ENCODE data around the gene AQP3.
A peak's percentile ranks its signal among the peaks of the same experiment; 100 is the strongest.

AQP3 gene

DNA sequence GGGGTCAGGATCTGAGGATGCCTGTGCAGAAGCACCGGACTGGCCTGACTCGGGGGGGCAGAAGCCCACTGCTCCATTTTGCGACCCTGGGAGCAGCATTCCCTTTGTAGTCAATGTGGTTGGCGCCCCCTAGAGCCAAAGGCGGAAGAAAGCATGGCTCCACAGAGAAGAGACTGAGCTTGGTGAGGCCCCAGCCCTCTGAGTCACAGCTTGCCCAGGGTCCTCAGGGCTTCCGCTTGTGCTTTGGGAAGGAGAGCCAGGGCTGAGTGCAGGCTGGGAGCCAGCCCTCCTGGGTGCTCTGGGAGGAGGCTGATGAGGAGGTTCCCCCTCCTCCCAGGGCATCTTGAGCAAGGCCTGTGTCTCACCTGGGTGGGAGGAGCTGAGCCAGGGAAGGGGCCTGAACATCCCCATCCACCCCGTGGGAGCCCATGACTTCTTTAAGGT, 5.5 kb upstream of the AQP3 start:
- H3K27ac ChIP-seq (ENCODE audit: low read depth, low read length), result no peak overlapping the region
- peaks cover 15% of the 10 kb centered on the region for H3K4me1 ChIP-seq (ENCODE audit: control insufficient read depth, insufficient read depth, low read length)
- H3K9me3 ChIP-seq (ENCODE audit: control insufficient read depth, insufficient read depth, low read depth, low read length), result no peaks in the 10 kb centered on the region
- H3K9ac ChIP-seq (ENCODE audit: low read length), result no peak overlapping the region
- H3K27me3 ChIP-seq (ENCODE audit: control insufficient read depth, insufficient read depth, low read length), result peaks cover 13% of the 10 kb centered on the region
- no peaks in the 10 kb centered on the region for H3K36me3 ChIP-seq (ENCODE audit: control insufficient read depth, insufficient read depth, low read length)
- H3K4me3 ChIP-seq (ENCODE audit: low read depth, low read length), result no peak overlapping the region

DNA sequence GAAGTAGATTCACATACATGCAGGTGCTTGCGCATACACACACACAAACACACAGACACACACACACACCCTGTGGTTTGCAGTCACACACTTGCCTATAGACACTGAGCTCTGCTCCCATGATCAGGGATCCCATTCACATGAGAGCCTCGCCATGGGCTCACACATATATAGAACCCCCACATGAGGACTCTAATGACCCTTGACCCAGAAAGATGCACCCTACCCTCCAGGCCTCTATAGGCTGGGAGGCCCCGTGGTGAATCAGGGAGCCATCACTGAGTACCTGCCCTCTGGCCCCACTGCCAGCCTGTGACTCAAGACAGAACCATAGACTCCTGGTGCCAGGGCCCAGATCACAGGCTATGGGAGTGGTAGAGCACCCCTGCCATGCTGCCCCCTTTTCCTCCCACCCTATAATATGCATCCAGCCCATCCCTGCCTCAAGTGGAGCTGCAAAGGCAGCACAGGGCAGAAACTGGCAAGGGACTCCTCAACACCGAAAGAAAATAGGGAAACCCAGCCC, 3.3 kb upstream of the AQP3 start:
- Histone ChIP-seq H3K9ac (ENCODE audit: low read length) (no peak overlapping the region), H3K27me3 (ENCODE audit: control insufficient read depth, insufficient read depth, low read length) (peaks cover 26% of the 10 kb centered on the region), H3K9me3 (ENCODE audit: control insufficient read depth, insufficient read depth, low read depth, low read length) (no peaks in the 10 kb centered on the region), H3K4me1 (ENCODE audit: control insufficient read depth, insufficient read depth, low read length) (peaks cover 32% of the 10 kb centered on the region), H3K27ac (ENCODE audit: low read depth, low read length) (no peak overlapping the region), H3K4me3 (ENCODE audit: low read depth, low read length) (no peak overlapping the region), H3K36me3 (ENCODE audit: control insufficient read depth, insufficient read depth, low read length) (no peaks in the 10 kb centered on the region)

DNA sequence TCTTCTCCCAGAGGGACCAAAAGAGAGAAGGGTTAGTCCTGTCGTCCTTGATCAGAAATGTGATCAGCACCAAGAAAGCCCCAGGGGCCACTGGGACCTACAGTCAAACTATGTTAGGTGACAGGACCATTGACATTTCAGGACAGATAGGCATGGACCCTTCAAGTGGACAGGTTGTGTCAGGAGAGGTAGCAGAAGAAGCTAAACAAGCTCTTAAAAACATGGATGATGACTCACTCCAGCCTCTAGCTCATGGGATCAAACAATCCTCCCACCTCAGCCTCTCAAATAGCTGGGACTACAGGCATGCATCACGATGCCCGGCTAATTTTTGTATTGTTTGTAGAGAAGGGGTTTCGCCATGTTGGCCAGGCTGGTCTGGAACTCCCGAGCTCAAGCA, 2.3 kb upstream of the AQP3 start:
- Histone ChIP-seq H3K27me3 (ENCODE audit: control insufficient read depth, insufficient read depth, low read length) (peaks cover 26% of the 10 kb centered on the region), H3K4me3 (ENCODE audit: low read depth, low read length) (no peak overlapping the region), H3K36me3 (ENCODE audit: control insufficient read depth, insufficient read depth, low read length) (no peaks in the 10 kb centered on the region), H3K9me3 (ENCODE audit: control insufficient read depth, insufficient read depth, low read depth, low read length) (no peaks in the 10 kb centered on the region), H3K4me1 (ENCODE audit: control insufficient read depth, insufficient read depth, low read length) (peaks cover 38% of the 10 kb centered on the region), H3K9ac (ENCODE audit: low read length) (no peak overlapping the region), H3K27ac (ENCODE audit: low read depth, low read length) (no peak overlapping the region)

DNA sequence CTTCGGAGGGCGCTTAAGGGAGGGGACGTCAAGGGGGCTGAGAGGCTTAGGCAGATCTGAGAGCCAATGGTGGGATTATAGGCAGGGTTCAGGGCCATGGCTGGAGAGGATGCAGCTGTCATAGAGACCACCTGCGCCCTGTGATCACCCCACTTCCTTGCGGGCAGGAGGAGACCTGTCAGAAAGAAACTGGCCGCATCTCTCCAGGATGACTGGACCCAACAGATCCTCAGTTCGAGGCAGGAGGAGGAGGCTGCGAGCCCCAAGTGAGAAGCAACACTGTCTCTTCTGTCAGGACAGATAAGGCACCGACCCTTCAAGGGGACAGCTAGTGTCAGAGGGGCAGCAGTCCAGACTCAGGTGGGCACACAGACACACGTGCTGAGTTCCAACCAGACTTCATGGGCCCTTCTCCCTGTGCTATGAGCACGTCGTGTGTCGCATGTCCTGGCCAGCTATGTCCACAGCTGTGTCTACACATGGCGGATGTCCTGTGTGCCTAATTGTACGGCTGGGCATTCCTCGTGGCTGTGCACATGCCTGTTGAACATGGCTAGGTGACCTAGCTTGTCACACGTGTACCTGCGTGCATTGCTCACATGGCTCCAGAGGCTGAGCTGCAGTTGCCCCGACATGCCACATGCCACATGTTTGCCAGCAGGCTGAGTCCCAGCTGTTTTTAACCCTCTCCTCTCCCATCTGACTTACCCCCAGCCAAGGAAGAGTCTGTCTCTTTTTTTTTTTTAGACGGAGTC, 583 bp upstream of the AQP3 start:
- H3K27ac ChIP-seq (ENCODE audit: low read depth, low read length), result no peak overlapping the region
- H3K9ac ChIP-seq (ENCODE audit: low read length), result no peak overlapping the region
- peaks cover 43% of the 10 kb centered on the region for H3K4me1 ChIP-seq (ENCODE audit: control insufficient read depth, insufficient read depth, low read length)
- H3K9me3 ChIP-seq (ENCODE audit: control insufficient read depth, insufficient read depth, low read depth, low read length), result no peaks in the 10 kb centered on the region
- H3K36me3 ChIP-seq (ENCODE audit: control insufficient read depth, insufficient read depth, low read length), result no peaks in the 10 kb centered on the region
- H3K27me3 ChIP-seq (ENCODE audit: control insufficient read depth, insufficient read depth, low read length), result peaks cover 26% of the 10 kb centered on the region
- peak overlapping the region; percentile 61 for H3K4me3 ChIP-seq (ENCODE audit: low read depth, low read length)

DNA sequence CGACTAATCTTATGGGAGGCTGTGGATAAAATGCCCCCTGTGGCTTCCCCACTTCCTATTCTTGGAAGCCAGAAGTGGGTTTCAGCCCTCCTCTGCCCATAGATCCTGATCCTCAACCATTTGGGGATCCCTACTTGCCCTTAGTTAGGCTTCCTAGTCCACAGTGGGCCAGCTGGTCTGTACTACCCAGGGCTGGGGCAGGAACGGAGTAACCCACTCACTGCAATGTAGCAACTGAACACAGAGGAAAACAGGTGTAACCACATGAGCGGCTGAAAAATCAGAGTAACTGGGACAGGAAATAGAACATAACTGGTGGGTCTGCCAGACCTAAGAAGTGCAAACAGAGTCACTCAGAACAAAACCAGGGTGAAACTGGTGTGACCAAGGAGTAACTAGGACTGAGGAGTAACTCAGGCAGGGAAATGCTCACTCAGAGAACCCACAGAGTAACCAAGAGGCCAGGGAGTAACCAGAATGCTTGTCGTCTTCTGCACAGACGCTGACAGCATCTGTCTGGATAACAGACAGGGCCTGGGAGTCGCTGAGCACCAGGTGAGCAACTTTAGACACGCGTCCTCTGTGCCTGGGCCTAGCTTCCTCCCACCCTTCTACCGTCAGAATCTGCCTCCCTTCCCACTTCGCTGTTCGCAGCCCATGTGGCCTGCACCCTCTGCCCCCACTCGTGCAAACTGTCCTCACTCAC, 1.0 kb downstream of the AQP3 start:
- H3K4me1 ChIP-seq (ENCODE audit: control insufficient read depth, insufficient read depth, low read length), result peaks cover 37% of the 10 kb centered on the region
- no peaks in the 10 kb centered on the region for H3K36me3 ChIP-seq (ENCODE audit: control insufficient read depth, insufficient read depth, low read length)
- H3K27ac ChIP-seq (ENCODE audit: low read depth, low read length), result no peak overlapping the region
- peak overlapping the region; percentile 61 for H3K4me3 ChIP-seq (ENCODE audit: low read depth, low read length)
- no peak overlapping the region for H3K9ac ChIP-seq (ENCODE audit: low read length)
- H3K27me3 ChIP-seq (ENCODE audit: control insufficient read depth, insufficient read depth, low read length), result peaks cover 26% of the 10 kb centered on the region
- no peaks in the 10 kb centered on the region for H3K9me3 ChIP-seq (ENCODE audit: control insufficient read depth, insufficient read depth, low read depth, low read length)

DNA sequence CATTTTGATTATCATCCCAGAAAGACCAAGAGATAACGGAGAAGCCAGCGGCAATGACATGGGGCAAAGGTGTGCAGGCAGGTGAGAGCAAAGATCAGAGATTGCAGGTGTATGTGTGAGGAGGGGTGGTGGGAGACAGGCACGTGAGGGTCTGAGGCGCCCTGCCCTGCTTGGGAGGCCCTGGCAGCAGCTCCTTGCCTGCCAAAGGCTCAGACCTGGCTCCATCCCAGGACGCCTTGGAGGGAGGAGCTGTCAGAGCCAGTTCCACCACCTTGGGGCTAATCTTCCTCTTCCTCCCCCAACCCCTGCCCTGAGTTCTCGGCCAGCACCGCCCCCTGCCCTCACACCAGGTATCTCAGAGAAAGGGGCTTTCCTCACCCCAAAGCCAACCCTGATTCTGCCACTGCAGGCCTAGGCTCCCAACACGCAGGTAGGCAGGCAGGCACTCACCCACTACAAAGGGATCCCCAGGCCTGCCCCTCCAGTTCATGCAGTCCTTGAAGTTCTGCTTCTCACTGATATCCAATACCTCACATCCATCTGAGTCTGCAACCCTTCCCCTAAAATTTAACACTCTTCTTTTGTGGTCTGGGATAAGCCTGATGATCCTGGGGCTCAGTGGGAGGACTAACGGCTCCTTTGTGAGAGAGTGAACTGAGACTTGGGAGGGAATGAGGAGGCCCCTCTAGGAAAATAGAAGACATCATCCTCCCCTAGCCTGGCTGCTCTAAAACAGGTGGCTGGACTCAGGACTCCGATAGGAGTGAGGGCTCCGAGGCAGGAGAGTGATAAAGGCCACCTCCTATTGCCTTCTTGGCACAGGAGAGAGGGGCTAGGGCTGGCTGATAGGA, 1.8 kb downstream of the AQP3 start:
- peaks cover 37% of the 10 kb centered on the region for H3K4me1 ChIP-seq (ENCODE audit: control insufficient read depth, insufficient read depth, low read length)
- H3K9ac ChIP-seq (ENCODE audit: low read length), result no peak overlapping the region
- H3K4me3 ChIP-seq (ENCODE audit: low read depth, low read length), result no peak overlapping the region
- no peaks in the 10 kb centered on the region for H3K36me3 ChIP-seq (ENCODE audit: control insufficient read depth, insufficient read depth, low read length)
- peaks cover 26% of the 10 kb centered on the region for H3K27me3 ChIP-seq (ENCODE audit: control insufficient read depth, insufficient read depth, low read length)
- no peaks in the 10 kb centered on the region for H3K9me3 ChIP-seq (ENCODE audit: control insufficient read depth, insufficient read depth, low read depth, low read length)
- H3K27ac ChIP-seq (ENCODE audit: low read depth, low read length), result no peak overlapping the region

DNA sequence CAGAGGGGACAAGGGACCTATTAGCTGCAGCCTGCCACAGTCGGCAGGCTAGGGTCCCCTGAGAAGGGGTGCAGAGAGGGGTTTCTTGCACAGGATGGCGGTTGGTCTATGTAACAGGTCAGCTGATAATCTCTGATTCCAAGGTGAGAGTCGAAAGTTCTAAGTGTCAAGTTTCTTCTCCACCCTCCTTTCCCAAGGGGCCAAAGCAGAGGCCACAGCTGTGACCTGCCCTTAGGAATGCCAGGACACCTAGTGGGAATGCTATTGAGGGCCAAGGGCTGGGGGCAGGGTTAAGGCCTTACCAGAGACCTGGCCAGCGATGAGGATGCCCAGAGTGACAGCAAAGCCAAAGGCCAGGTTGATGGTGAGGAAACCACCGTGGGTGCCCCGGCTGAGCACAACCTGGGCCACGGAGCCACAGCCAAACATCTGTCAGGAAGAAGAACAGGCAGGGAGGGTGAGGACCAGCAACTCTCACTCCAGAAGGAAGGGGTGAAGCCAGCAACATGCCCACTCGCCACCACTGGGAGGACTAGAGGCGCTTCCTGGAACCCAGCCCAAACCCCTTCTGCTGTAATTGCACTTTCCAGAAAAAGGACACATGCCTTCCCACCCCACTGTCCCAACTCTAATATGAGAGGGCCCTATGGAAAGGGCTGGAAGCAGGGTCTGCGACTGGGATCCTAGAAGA, 3.8 kb downstream of the AQP3 start:
- Histone ChIP-seq H3K4me3 (ENCODE audit: low read depth, low read length) (no peak overlapping the region), H3K4me1 (ENCODE audit: control insufficient read depth, insufficient read depth, low read length) (peaks cover 47% of the 10 kb centered on the region), H3K36me3 (ENCODE audit: control insufficient read depth, insufficient read depth, low read length) (no peaks in the 10 kb centered on the region), H3K9me3 (ENCODE audit: control insufficient read depth, insufficient read depth, low read depth, low read length) (no peaks in the 10 kb centered on the region), H3K27ac (ENCODE audit: low read depth, low read length) (no peak overlapping the region), H3K27me3 (ENCODE audit: control insufficient read depth, insufficient read depth, low read length) (peaks cover 21% of the 10 kb centered on the region), H3K9ac (ENCODE audit: low read length) (no peak overlapping the region)

DNA sequence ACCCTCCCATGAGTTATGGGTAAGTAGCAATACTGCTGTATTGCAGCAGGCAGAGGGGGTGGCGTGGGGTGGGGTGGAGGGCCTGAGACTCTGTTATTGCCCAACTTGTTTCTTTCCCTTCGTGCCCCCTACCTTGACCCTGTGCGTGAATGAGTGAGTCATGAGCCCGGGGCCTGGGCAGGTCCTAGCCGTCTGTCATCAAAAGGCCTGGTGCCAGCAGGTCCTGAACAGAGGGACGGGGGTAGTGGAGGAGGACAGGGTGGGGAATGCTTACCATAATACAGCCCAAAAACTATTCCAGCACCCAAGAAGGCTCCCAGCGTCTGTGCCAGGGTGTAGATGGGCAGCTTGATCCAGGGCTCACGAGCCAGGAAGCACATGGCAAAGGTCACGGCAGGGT, 4.3 kb downstream of the AQP3 start:
- no peaks in the 10 kb centered on the region for H3K9me3 ChIP-seq (ENCODE audit: control insufficient read depth, insufficient read depth, low read depth, low read length)
- no peak overlapping the region for H3K9ac ChIP-seq (ENCODE audit: low read length)
- no peak overlapping the region for H3K4me3 ChIP-seq (ENCODE audit: low read depth, low read length)
- H3K27ac ChIP-seq (ENCODE audit: low read depth, low read length), result no peak overlapping the region
- H3K36me3 ChIP-seq (ENCODE audit: control insufficient read depth, insufficient read depth, low read length), result no peaks in the 10 kb centered on the region
- peaks cover 16% of the 10 kb centered on the region for H3K27me3 ChIP-seq (ENCODE audit: control insufficient read depth, insufficient read depth, low read length)
- peaks cover 46% of the 10 kb centered on the region for H3K4me1 ChIP-seq (ENCODE audit: control insufficient read depth, insufficient read depth, low read length)

DNA sequence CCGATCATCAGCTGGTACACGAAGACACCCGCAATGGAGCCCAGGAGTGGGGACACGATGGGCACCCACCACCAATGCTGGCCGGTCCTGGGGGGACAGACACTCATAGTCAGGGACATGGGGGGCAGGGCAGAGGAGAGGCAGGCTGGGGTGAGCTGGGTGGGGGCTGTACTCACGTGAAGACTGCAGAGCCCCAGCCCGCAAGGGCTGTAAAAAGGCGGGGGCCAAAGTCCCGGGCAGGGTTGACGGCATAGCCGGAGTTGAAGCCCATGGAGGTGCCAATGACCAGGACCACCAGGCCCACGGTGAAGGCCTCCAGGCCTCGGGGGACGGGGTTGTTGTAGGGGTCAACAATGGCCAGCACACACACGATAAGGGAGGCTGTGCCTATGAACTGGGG, 5.3 kb downstream of the AQP3 start:
- Histone ChIP-seq H3K27ac (ENCODE audit: low read depth, low read length) (no peak overlapping the region), H3K27me3 (ENCODE audit: control insufficient read depth, insufficient read depth, low read length) (peaks cover 10% of the 10 kb centered on the region), H3K9ac (ENCODE audit: low read length) (no peak overlapping the region), H3K9me3 (ENCODE audit: control insufficient read depth, insufficient read depth, low read depth, low read length) (no peaks in the 10 kb centered on the region), H3K4me3 (ENCODE audit: low read depth, low read length) (no peak overlapping the region), H3K36me3 (ENCODE audit: control insufficient read depth, insufficient read depth, low read length) (no peaks in the 10 kb centered on the region), H3K4me1 (ENCODE audit: control insufficient read depth, insufficient read depth, low read length) (peaks cover 41% of the 10 kb centered on the region)

DNA sequence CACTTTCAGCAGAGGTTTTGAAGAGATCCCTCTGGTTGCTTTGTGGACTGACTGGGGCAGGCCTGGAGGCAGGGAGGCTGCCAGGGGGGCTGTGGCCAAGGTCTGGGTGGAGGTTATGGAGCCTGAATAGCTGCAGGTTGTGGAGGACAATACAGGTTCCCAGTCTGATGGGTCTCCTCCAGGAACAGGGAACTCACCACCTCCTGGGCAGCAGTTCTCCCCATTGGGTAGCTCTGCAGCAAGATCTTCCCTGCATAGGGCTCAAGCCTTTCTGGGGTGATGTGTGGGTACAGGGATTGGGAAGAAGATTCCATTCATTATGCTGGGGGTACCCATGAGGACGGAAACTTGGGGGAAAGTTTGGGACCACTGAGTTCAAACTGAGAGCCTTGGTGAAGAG, 6.8 kb downstream of the AQP3 start:
- Histone ChIP-seq H3K9me3 (ENCODE audit: control insufficient read depth, insufficient read depth, low read depth, low read length) (no peaks in the 10 kb centered on the region), H3K4me1 (ENCODE audit: control insufficient read depth, insufficient read depth, low read length) (peaks cover 37% of the 10 kb centered on the region), H3K27ac (ENCODE audit: low read depth, low read length) (no peak overlapping the region), H3K4me3 (ENCODE audit: low read depth, low read length) (no peak overlapping the region), H3K36me3 (ENCODE audit: control insufficient read depth, insufficient read depth, low read length) (no peaks in the 10 kb centered on the region), H3K9ac (ENCODE audit: low read length) (no peak overlapping the region), H3K27me3 (ENCODE audit: control insufficient read depth, insufficient read depth, low read length) (no peaks in the 10 kb centered on the region)
